ENCODE results near the gene OTUB1.

OTUB1 gene

GRCh38 chr11:64022125-64022784 lies 36.0 kb downstream of the OTUB1 start:
- DNase-seq (ENCODE audit: low read depth in 2 of 3, low spot score in 1 of 3) = no peak

GRCh38 chr11:64023712-64024710 lies 37.8 kb downstream of the OTUB1 start:
- no peak for DNase-seq (ENCODE audit: low read depth in 2 of 3, low spot score in 1 of 3)

DNA sequence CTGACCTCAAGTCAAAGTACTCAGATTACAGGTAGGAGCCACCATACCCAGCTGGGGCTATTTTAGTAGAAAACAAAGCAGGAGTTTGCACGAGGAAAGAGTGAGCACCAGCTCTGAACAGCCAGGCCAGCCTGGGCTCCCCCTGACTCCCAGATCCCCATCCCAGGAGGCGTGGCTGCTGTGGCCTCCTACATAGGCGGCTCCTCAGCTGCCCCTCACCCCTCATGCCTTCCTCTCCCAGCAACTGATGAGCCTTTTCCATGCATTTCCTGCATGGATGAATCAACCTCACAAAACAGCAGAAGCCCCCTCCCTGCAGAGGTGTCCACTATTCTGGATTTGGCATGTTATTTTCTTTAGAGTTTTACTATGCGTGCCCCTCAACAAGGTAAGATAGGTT lies 39.0 kb downstream of the OTUB1 start:
- DNase-seq (ENCODE audit: low read depth in 2 of 3, low spot score in 1 of 3) = no peak

DNA sequence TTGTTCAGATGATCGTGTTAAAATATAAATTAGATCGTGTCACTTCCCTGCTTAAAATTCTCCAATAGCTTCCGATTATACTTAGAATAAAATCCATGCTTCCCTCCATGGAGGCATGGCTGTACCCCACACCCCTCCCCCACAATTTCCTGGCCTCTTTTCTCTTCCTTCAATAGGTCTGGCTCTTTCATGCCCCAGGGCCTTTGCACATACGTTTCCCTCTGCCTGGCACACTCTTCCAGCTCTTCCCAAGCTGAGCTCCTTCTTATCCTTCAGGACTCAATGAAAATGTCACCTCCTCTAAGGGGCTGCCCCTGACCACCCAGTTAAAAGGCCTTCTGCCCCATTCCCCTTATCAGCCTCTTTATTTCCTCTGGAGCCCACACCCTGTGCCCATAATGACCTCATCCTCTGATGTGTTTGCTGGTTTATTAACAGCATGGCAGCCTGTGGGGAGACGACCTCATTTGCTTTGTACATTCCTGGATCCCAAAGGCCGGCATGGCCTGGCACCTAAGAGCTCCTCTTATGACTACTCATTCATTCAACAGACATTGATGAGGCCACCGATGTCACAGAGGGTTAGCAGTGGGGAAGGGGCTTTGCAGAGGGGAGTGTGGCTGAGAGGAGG lies 40.5 kb downstream of the OTUB1 start:
- no peak for DNase-seq (ENCODE audit: low read depth in 2 of 3, low spot score in 1 of 3)

DNA sequence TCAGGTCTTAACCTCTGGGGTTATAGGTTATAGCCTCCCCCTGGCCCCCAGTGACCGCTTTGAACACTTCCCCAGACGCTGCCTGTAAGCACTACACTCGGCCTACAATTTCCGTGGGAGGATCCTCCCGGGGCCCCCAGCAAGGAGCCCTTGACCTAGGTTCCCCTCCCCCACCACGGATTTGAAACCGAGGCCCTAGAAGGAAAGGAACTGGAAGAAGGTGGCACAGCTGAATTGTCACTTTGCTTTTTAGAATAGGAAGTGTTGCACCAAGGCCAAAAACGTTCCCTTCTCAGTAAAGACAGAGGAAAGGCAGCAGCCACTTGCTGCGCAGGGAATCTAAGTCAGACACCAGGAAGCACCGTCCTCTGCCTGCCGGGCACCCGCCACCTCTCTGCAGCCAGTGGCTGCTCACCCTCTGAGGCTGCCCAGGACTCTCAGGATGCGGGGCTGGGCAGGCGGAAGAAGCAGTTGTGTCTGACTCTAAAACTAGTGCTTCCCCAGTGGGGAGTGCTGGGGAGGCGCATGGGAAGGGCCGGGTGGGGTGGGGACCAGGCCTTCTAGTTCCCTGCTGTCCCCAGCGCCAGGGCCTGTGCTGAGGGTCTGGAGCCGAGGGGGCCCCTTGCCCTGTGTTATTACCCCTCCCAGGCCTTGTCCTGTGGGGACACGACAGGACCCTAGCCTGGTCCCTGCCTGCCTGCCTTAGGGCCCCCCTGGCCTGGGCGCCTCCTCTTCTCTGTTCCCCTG lies 41.6 kb downstream of the OTUB1 start:
- DNase-seq (ENCODE audit: low read depth in 2 of 3, low spot score in 1 of 3) = no peak

DNA sequence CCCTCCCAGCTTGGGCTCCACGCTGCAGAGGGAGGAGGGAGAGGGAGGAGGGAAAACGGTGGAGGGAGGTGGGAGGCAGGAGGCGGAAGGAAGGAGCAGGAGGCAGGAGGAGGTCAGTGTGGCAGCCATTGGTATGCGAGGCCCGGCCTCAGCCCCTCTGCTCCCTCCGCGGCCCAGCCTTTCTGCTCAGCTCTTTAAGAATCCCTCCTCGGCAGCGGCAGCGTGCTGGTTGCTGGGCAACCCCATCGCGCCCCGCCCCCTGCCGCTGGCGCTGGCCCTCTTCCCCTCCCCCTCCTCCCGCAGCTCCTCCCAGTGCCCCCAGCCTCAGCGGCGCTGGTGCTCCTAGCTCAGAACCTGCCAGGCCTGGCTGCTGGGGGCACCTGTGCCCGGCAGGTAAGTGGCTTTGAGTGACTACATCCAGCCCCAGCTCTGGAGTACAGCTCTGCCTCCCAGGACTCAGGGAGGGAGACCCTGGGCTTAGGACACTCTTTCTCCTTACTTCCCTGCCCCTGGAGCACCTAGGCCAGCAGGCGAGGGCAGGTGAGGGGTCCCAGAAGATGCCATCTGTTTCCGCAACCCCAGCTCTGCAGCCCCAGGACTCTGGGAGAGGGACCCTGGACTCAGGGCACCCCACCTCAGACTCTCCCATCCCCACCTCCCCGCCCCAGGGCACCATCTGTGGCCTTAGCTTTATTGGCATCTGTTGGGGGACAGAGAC lies 42.3 kb downstream of the OTUB1 start:
- no peak for DNase-seq (ENCODE audit: low read depth in 2 of 3, low spot score in 1 of 3)

DNA sequence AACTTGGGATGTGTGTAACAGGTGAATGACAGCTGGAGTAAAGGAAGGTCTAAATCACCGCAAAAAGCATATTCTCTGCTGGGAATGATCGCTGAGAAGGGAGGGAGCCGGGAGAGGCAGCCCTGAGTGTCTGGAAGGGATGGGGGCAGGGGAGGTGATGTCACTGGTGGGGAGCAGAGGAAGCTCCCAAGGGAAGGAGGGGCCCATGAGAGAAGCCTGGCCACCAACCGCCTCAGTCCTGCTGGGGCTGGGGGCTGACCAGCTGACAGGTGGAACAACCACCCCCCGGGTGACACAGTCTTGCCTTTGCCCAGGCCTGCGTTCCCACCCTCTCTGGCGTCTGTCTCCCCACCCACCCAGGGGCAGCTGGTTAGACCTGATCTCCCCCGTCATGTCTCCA lies 43.5 kb downstream of the OTUB1 start:
- DNase-seq (ENCODE audit: low read depth in 2 of 3, low spot score in 1 of 3) = no peak

- no peak for DNase-seq (ENCODE audit: low read depth in 2 of 3, low spot score in 1 of 3)
Observed at GRCh38 chr11:64031001-64031400, 44.8 kb downstream of the OTUB1 start.

GRCh38 chr11:64032050-64032449 lies 45.8 kb downstream of the OTUB1 start:
- DNase-seq (ENCODE audit: low read depth in 2 of 3, low spot score in 1 of 3) = no peak

GRCh38 chr11:64034411-64034811 lies 48.2 kb downstream of the OTUB1 start:
- DNase-seq (ENCODE audit: low read depth in 2 of 3, low spot score in 1 of 3) = no peak

DNA sequence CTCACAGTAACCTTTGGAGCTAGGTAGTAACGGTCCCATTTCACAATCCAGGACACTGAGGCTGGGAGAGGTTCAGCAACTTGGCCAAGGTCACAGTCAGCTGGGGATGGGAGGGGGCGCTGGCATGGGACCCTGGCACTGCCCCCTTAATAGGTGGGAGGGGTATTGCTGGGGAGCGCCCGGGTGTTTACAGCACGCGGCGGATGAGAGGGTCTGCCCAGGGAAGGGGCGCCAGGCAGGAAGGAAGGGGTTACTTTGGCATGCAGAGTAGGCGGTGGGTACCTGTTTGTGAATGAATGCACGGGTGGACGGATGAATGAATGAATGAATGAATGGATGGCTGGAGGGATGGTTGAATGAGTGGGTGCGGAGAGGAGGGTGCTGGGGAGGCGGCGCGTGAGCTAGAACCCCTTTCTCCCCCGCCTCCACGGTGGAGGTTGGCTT lies 48.9 kb downstream of the OTUB1 start:
- DNase-seq (ENCODE audit: low read depth in 2 of 3, low spot score in 1 of 3) = no peak

GRCh38 chr11:64035576-64035975 lies 49.3 kb downstream of the OTUB1 start, which contains the start of gene FLRT1:
Gene FLRT1 (plus strand): TSS chr11:64035931. CDS start chr11:64116268, 80,337 bp downstream.
- no peak for DNase-seq (ENCODE audit: low read depth in 2 of 3, low spot score in 1 of 3)

DNA sequence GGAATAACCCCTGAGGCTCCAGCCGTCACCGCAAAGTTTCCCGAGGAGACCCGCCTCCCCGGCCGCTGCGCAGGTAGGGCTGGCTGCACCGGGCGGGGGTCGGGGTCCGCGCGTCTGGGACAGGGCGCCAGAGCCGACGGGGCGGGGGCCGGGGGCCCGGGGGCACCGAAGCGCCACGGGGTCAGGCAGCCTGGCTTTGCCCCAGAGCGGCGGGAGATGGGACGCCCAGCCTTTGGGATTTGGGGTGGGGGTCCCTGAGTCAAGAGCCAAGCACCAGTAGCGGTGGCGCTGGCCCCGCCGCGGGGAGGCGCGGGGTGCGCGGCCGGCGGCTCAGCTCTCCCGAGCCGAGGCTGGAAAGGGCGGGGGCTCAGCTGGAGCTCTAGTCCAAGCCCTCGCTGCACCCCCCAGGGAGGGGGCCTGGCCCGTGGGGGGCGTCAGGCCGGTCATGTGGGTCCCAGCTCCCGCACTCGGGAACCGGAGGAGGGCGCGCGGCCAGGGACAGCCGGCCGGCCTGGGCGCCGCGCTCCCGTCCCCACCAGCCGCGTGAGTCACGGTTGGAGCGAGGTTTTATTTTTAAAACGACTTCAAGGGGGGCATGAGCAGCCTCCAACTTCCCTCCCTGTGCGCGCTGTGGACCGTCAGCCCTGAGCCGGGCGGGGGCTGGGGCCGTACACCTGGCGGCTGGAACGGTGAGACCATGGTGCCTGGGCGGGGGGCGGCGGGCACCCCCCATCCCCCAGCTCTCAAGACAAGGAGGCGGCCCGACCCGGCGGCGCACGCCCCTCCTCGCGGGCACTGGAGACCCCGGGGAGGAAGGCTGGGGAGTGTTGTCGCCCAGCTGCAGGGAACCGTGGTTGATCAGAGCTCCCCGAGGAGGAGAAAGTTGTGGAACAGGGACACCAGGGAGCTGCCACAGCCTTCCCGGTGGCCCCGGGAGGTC lies 50.1 kb downstream of the OTUB1 start:
- DNase-seq (ENCODE audit: low read depth in 2 of 3, low spot score in 1 of 3) = no peak

DNA sequence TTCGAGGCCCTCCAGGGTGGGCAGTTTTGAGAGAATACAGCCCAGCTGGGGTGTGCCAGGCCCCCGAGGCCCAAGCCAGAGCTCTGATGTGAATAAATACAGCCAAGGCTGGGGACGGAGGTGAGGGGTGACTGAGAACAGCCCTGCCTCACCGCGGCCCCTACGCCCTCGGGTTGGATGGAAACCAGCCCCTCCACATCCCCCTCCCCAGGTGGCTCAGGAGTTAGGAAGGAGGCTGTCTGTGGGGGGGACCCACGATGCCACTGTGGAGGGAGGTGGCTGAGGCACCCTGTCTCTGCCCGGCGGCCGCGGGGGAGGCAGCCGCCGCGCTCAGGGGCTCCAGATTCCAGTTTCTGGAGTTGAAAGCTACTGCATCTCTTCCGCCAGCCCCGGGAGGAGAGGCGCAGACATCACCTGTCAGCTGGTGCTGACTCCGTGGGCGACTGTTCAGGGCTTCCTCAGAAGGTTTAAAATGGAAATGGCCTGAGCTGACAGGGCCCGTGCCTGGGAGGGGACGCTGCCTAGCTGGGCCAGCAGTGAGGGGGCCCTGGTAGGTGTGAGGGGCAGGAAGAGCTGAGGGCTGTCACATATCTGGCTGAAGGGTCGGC lies 50.9 kb downstream of the OTUB1 start:
- DNase-seq (ENCODE audit: low read depth in 2 of 3, low spot score in 1 of 3) = no peak

- DNase-seq (ENCODE audit: low read depth in 2 of 3, low spot score in 1 of 3) = no peak
Observed at GRCh38 chr11:64038500-64038899, 52.3 kb downstream of the OTUB1 start.

- no peak for DNase-seq (ENCODE audit: low read depth in 2 of 3, low spot score in 1 of 3)
Observed at GRCh38 chr11:64039012-64039665, 52.9 kb downstream of the OTUB1 start.

DNA sequence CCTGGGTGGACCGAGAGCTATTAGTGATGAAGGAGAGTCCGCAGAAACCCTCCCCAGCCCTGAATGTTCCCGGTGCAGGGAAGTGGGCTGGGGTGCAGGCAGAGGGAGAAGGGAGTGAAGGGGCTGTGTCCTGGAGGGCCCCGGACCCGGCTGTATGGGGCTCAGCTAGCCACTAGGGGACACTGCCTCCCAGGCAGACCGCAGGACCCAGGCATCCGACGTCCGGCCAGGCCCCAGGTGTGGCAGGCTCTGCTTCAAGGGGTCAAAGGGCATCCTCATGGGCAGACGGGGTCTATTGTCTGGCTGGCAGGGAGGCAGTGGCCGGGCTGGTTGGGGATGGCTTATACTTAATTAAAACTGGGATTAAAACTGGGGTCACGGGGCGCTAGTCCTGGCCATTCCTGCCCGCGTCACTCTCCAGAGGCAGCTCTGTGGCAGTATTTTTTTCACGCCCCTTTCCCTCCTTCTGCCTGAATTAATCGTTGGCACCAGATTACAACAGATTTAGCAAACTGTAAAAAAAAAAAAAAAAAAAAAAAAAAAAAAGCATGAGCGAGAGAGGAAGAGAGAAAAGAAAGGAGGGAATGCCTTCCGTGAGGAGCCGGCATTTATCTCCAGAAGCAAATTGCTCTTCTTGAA lies 54.6 kb downstream of the OTUB1 start:
- no peak for DNase-seq (ENCODE audit: low read depth in 2 of 3, low spot score in 1 of 3)

DNA sequence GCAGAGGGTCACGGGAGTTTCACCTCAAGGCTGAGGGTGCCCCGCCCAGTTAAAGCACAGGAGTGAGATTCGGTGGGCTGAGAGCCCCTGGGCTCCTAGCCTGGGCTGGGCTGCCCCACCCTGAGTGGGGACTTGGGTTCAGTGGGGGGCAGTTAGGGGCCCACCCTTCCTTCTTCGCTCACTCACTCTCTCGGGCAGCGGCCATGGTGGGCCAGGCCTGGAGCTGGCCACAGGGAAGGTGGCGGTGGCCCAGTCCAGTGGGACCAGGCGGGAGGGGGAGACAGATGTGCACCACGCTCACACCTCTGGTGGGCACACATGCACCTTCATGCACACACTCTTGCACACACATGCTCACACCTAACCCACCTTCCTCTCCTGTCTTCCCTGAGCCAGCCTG lies 55.6 kb downstream of the OTUB1 start:
- DNase-seq (ENCODE audit: low read depth in 2 of 3, low spot score in 1 of 3) = no peak

All from stimulated activated CD4-positive, alpha-beta T cell treated with anti-CD3 and anti-CD28 coated beads, Interleukin-12 subunit alpha, Interleukin-12 subunit beta, amount 100 ng/mL, for 48 hours (primary cell).